HG02588 (cell line): ENCODE results near the gene CCR7.
A peak's percentile ranks its signal among the peaks of the same experiment; 100 is the strongest.

Experiments
- ATAC-seq: cut with Tn5 transposase; IDR thresholded peaks from one replicate; pipeline ENCODE4 v1.9.1; 2021; ENCODE audit warnings: mild to moderate bottlenecking, moderate library complexity; ENCODE audit not compliant: unreplicated experiment

The CCR7 gene, protein sequence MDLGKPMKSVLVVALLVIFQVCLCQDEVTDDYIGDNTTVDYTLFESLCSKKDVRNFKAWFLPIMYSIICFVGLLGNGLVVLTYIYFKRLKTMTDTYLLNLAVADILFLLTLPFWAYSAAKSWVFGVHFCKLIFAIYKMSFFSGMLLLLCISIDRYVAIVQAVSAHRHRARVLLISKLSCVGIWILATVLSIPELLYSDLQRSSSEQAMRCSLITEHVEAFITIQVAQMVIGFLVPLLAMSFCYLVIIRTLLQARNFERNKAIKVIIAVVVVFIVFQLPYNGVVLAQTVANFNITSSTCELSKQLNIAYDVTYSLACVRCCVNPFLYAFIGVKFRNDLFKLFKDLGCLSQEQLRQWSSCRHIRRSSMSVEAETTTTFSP

DNA sequence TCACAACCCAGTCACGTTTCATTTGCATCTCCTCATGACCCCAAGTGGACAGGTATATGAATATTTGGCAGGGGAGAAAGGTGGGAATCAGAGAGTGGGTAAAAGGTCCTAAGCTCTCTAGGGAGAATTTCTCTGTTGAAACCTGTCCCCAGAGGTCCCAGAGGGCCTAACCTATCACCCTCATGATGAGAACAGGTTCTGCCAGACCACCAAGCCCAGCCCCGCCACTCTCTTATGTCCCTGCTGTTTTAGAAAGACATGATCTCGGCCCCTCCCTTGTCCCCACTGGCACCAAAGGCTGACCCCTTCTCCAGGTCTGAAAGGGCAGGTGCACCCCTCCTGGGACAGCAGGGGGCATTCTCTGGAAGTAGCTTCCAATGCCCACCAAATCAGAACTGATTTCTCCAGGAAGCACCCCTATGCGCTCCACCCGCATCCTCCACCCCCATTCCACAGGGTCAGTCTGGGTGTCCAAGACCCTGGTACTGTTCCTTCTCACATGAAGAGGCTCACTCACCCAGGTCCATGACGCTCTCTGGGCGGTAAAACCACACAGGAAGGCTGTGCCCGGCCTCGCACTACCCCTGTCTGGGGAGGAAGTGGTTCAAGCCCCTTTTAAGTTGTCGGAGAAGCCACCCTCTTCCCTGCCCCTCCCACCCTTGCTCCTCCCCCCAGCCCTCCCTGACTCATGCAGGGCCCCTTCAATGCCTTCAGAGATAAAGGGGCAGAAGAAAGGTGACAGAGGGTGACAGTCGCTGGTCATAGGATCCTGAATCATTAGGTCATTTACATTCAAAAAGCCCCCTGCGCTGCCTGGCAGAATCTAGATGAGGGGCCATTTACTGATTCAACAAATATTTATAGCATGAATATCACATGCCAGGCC lies at the start of gene CCR7:
TSS of gene CCR7 (minus strand) at position 590 of the 886 bp plus-strand sequence. CDS start at position 527, 63 bp downstream.
- no peak for ATAC-seq

DNA sequence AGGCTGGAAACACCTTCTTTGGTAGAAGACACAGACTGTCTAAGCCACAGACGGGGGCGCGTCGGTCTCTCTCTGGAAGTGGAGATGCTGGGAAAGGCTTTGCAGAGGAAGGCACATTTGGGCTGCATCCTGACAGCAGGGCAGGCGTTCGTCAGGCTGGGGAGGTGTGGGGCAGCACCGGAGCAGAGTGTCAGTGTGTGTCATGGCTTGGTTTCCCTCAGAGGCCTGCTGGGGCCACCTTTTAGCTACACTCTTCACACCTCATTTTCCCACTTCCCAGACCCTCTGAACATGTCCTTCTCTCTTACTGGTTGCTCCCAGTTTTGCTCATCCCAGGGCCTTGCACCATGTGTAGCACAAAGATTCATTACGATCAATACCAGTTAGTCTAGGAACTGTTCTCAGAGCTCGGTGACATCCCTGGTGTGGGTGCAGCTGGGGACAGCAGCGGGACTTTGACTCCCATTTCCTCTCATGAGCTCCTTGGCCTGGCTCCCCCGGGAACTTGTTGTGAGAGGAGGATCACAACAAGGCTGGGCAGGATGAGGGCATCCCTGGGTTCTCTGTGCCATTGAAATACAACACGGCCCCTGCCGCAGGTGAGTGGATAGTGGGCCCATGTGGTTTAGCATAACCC lies 49.3 kb upstream of the CCR7 start:
- no peak for ATAC-seq

DNA sequence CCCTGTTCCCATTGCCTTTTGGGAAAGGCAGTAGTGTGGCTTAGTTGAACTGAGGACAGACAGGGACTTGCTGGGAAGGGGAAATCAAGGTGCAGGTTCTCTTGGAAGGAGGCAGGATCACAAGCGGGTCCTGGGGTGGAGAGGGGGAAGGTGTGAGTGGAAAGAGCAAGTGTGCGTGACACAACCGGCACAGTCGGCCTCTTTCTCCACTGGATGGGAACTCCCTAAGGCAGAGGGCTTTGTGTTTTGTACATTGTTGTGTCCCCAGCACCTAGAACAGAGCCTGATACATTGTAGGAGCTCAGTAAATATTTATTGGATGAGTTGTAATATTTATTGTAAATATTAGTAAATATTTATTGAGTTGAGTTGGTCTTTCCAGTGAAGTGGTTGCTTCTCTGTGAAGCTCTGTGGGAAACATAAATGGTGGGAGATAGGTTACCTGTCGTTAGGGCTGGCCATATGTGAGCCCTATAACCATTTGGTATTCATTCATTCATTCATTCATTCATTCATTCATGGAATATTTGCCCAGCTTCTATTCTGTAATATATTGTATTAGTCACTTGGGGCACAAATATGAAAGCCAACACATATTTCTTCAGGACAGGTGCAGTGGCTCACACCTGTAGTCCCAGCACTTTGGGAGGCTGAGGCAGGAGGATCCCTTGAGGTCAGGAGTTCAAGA lies 48.3 kb upstream of the CCR7 start:
- ATAC-seq, result no peak

DNA sequence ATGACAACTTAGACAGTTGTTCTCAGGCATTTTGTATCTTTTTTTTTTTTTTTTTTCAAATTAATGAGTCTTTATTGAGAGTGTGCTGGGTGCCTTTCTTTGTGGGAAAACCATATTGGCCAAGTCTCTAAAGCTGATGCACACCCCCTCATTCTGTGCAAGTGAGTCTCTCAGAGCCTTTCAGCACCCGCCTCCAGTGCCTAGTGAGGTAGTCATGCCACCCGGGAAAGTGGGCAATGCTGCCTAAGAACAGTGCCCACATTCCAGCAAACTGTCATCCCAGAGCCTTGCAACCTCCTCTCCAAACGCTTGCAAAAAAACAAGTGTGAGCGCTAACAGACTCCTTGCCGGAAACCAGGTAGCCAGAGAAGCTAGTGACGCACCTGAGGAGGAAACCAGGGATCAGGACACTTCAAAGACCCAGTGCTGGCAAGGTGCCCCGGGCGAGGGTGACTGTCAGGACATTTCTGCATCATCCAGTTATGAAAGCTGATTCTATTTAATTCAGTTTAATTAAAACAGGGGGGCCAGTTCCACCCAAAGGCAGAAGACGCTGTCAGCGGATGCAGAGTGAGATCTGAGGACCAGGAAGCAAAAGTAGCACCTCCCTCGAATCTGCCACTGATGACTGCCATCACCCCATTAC lies 47.5 kb upstream of the CCR7 start:
- ATAC-seq, result no peak

DNA sequence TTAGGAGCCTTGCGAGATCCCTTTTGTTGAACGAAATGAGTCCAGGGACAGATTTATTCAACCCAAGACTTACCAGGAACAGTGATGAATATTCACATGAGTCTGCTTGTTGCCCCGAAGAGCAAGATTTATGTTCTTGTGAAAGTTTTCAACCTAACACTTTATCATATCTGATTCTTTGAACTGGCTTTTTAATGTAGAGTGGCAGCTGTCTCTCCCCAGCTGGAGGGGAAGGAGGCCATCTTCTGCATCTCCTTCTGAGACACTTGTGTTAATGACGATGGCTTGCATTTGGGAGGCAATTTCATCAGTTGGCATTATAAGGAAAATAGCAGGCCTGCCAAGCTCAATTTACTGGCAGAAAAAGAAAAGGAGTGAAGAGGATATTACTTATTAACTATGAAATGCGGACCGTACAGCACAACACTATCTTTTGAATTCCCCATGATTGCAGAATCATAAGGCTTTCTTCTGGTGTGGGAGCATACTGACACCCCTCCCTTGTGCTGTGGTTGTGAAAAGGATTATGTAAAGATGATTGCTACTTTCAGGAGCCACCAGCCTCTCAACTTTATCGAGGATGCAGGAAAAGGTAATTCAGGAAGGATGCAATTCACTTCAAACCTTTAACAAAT lies 46.7 kb upstream of the CCR7 start:
- ATAC-seq, result no peak

- no peak for ATAC-seq
Measured at GRCh38 chr17:40610359-40610758, 45.1 kb upstream of the CCR7 start.

GRCh38 chr17:40608061-40608581 lies 42.8 kb upstream of the CCR7 start:
- ATAC-seq, result no peak

DNA sequence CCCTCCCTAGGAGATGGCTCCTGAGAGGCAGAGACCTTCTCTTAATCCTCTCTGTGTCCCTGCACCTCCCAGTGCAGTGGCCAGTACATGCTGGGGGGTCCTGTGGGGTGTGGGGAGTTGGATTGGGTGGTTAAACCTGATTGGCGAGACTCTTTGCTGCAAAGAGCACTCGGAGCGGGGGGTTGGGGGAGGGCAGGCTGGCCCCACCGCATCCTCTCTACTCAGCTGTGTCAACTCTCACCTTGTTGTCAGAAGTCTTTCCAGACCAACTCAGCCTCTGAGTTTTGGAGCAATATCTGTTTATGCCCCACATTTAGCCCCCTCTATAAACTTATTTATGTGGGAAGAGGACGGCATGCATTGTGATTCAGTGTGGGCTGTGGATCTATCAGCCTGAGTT lies 42.4 kb upstream of the CCR7 start:
- no peak for ATAC-seq

DNA sequence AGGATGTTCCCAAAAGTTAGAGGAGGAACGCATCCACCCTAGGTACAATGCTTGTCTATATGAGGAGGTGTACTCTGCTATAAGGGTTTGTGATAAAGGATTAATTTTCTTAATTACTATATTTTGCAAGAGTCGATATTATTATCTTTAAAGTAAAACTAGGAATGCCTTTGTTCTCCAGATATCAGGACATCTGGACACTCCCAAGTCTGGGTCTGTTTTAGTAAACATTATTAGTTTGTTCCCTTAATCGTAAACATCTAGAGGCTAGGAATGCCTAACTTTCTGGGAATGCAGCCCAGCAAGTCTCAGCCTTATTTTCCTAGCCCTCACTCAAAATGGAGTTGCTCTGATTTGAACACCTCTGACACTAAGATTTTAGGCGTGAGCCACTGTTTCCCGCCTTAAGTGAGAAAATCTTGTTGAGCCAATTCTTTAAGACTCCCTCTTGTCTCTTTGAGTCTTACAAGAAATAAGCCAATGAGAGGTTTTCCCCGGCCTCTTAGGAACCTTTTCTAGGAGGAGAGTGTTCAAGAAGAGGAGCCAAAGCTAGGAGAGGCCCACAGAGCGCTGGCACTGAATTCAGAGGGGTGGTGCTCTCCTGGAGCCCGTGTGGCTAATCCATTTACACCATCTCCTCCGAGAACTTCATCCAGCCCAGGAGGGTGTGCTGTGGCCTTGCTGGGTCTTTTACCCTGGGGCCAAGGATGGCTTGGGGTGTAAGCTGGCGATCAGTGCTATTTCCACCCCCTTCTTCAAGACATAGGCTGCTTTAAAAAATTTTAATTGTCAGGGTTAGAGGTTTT lies 41.5 kb upstream of the CCR7 start:
- no peak for ATAC-seq

GRCh38 chr17:40605306-40605705 lies 40.0 kb upstream of the CCR7 start:
- no peak for ATAC-seq

DNA sequence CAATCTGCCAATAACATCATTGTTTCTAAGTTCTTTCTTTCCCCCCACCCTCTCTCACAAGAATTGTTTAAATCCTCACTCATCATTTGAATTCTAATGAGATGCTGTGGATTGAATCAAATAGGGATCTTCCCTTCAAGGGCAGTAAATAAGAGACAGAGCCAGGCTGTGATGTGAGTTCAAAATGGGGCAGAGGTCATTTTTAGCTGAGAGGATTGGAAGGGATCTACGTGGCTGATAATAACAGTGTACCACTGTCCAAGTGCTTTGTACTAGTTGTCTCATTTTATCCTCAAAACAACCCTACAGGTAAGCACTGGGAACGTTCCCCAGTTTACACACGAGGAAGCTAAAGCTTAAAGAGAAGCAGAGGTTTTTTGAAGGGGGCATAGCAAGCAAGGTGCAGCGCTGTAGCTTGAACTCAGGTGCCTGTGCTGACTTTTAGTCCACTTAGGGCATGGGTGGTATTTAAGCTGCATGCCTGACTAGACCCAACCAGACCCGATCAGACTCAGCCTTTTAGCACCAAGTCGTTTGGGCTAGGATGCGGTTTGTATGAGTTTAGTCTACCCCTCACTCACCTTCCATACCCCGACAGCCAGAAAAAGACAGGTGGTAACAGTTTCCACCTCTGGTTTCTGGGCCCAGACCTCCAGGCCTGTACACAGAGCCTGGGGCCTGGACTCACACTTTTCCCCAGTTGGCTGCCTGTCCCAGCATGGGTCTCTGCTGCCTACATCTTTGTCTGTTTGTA lies 39.2 kb upstream of the CCR7 start:
- no peak for ATAC-seq

- ATAC-seq, result no peak
Measured at GRCh38 chr17:40602445-40603443, 37.5 kb upstream of the CCR7 start.

- no peak for ATAC-seq
Measured at GRCh38 chr17:40600486-40601046, 35.3 kb upstream of the CCR7 start.

DNA sequence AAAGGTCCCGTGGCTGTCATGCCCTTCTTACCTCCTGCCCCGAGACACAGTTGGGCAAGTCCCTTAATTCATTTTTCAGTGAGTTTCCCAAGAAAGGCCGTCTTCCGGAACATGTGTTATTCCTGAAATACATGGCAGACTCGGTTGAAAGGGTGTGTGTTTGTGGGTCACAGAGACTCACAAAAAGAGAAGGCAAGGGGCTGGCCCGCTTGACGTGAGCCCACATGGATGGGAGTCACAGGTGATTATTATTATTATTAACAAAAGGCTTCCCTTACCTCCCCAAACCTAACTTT lies 34.1 kb upstream of the CCR7 start:
- no peak for ATAC-seq

- ATAC-seq, result peak; percentile 57
Measured at GRCh38 chr17:40598619-40599467, 33.6 kb upstream of the CCR7 start.

DNA sequence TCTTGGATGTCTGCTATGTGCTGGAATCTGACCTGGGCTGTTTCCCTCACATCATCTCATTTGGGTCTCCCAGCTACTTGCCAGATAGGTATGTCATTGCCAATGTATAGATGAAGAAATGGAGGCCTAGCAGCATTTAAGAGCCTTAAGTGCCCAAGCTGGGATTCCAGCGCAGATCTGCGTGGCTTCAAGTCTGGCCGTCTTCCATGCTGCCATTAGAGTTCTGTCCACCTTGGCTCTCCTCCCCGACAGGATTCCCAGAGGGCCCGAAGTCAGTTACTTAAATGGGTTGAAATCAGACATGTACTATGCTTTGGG lies 33.0 kb upstream of the CCR7 start:
- no peak for ATAC-seq
